HCT116 (cell line): ENCODE data around the gene ZNF560. TPM values are rescaled to one million over a fixed set of nuclear protein-coding genes. Genes with fewer than 3 reads are reported as not detected.
A peak's percentile ranks its signal among the peaks of the same experiment; 100 is the strongest.

ENCODE experiments used
- ATAC-seq: fragments of 200-7000 bp; cut with Tn5 transposase; 2 replicates; pipeline ENCODE4 v1.9.1; 2020; ENCODE audit warnings: mild to moderate bottlenecking, moderate library complexity
- BruUV-seq: library from RNA; stranded (reverse); fragments of 400-500 nt; replicated peaks from 2 replicates; lab custom pipeline; 2021; lab: Mats Ljungman, UMichigan
- CTCF ChIA-PET: fragments of 300-600 bp; sonication (Branson Sonifier 250); formaldehyde crosslinking; loops from one replicate; lab custom pipeline; 2021; ENCODE audit warnings: antibody characterized with exemption; lab: Charles Lee
- POLR2A ChIA-PET: fragments of 300-600, 350-600 bp; sonication (Branson Sonifier 250); formaldehyde crosslinking; loops from one replicate; lab custom pipeline; 2021; ENCODE audit warnings: antibody characterized with exemption; lab: Charles Lee
- RAD21 ChIA-PET, 2 experiments: fragments of 300-600 bp; sonication (Branson Sonifier 250); formaldehyde crosslinking; loops; one replicate each; lab custom pipeline; 2023; ENCODE audit warnings: low total read pairs in 2 of 2; ENCODE audit not compliant: uncharacterized antibody in 2 of 2, unreplicated experiment in 2 of 2, low non-redundant PET in 1 of 2; lab: Charles Lee
- DNase-seq: peaks from one replicate; pipeline ENCODE4 v3.0.0-alpha.2; 2010; ENCODE audit warnings: low read depth, low spot score
- H2AFZ ChIP-seq: fragments of 200-600 bp; shearing (Covaris generic), sonication (generic); 2 replicates; pipeline ENCODE4 v1.6.1; 2017; ENCODE audit warnings: low read depth, mixed run types, mixed read lengths, antibody characterized with exemption, low read length; ENCODE audit not compliant: poor library complexity, severe bottlenecking
- H3K27ac ChIP-seq: 2 replicates; pipeline ENCODE4 v1.5.1; 2012; ENCODE audit warnings: low read depth, low read length
- H3K27me3 ChIP-seq: fragments of 200-600 bp; sonication (generic); 2 replicates; pipeline ENCODE4 v1.6.1; 2016; ENCODE audit warnings: mixed run types, low read length, mixed read lengths; ENCODE audit not compliant: insufficient read depth
- H3K36me3 ChIP-seq, 2 experiments: fragments of 200-500 bp in 1 of 2; fragments of 200-600 bp in 1 of 2; sonication (Bioruptor generic) in 1 of 2; sonication (generic) in 1 of 2; 2 replicates each; pipeline versions ENCODE4 v1.5.1 to v1.6.1; 2014 to 2016; ENCODE audit warnings: low read length in 2 of 2, inconsistent platforms in 1 of 2, mixed read lengths in 1 of 2, mixed run types in 1 of 2; ENCODE audit not compliant: insufficient read depth in 2 of 2, control insufficient read depth in 1 of 2
- H3K4me1 ChIP-seq, 2 experiments: fragments of 200-600 bp in 1 of 2; sonication (generic) in 1 of 2; 2 replicates each; pipeline versions ENCODE4 v1.5.1 to v1.6.1; 2012 to 2017; ENCODE audit warnings: low read length in 2 of 2, inconsistent platforms in 1 of 2, mild to moderate bottlenecking in 1 of 2, mixed read lengths in 1 of 2, mixed run types in 1 of 2, moderate library complexity in 1 of 2; ENCODE audit not compliant: insufficient read depth in 2 of 2, control insufficient read depth in 1 of 2
- H3K4me2 ChIP-seq: fragments of 200-600 bp; sonication (generic); 2 replicates; pipeline ENCODE4 v1.6.1; 2017; ENCODE audit warnings: mixed run types, low read length, mixed read lengths
- H3K4me3 ChIP-seq, 2 experiments: fragments of 200-600 bp in 1 of 2; sonication (generic) in 1 of 2; replicated peaks in 1 of 2; 2 replicates each; pipeline ENCODE4 v1.5.1; 2011 to 2016; ENCODE audit warnings: low read length in 2 of 2, control low read depth in 1 of 2, low read depth in 1 of 2, mild to moderate bottlenecking in 1 of 2, mixed read lengths in 1 of 2, mixed run types in 1 of 2
- H3K79me2 ChIP-seq: fragments of 200-600 bp; sonication (generic); 2 replicates; pipeline ENCODE4 v1.6.1; 2017; ENCODE audit warnings: mild to moderate bottlenecking, mixed run types, low read length, moderate library complexity, mixed read lengths; ENCODE audit not compliant: insufficient read depth
- H3K9ac ChIP-seq: fragments of 200-600 bp; sonication (generic); 2 replicates; pipeline ENCODE4 v1.6.1; 2016; ENCODE audit warnings: low read length, mixed read lengths
- H3K9me2 ChIP-seq: fragments of 200-600 bp; sonication (generic), shearing (Covaris generic); 2 replicates; pipeline ENCODE4 v1.6.1; 2017; ENCODE audit warnings: mixed run types, mild to moderate bottlenecking, moderate library complexity; ENCODE audit not compliant: insufficient read depth
- H3K9me3 ChIP-seq, 2 experiments: fragments of 200-500 bp in 1 of 2; fragments of 200-600 bp in 1 of 2; sonication (Bioruptor generic) in 1 of 2; sonication (generic) in 1 of 2; 2 replicates each; pipeline ENCODE4 v1.6.1; 2014 to 2017; ENCODE audit warnings: low read length in 2 of 2, mixed read lengths in 2 of 2, inconsistent platforms in 1 of 2, low read depth in 1 of 2, mild to moderate bottlenecking in 1 of 2, mixed run types in 1 of 2, moderate library complexity in 1 of 2; ENCODE audit not compliant: control insufficient read depth in 1 of 2, insufficient read depth in 1 of 2
- H4K20me1 ChIP-seq: fragments of 200-600 bp; sonication (generic), shearing (Covaris generic); 2 replicates; pipeline ENCODE4 v1.6.1; 2017; ENCODE audit warnings: mixed run types, mild to moderate bottlenecking, moderate library complexity; ENCODE audit not compliant: insufficient read depth
- ATF3 ChIP-seq: IDR thresholded peaks from 2 replicates; pipeline ENCODE4 v1.6.1; 2012
- CEBPB ChIP-seq: IDR thresholded peaks from 2 replicates; pipeline ENCODE4 v1.6.1; 2012; ENCODE audit warnings: low read depth
- ELF1 ChIP-seq: IDR thresholded peaks from 2 replicates; pipeline ENCODE4 v1.6.1; 2012; ENCODE audit warnings: low read depth, borderline replicate concordance
- RAD21 ChIP-seq: IDR thresholded peaks from 2 replicates; pipeline ENCODE4 v1.6.1; 2012; ENCODE audit warnings: low read depth, mild to moderate bottlenecking
- REST ChIP-seq: IDR thresholded peaks from 2 replicates; pipeline ENCODE4 v1.6.1; 2012; ENCODE audit warnings: low read depth
- YY1 ChIP-seq: IDR thresholded peaks from 2 replicates; pipeline ENCODE4 v1.6.1; 2011; ENCODE audit warnings: low read length, low read depth, moderate library complexity, mild to moderate bottlenecking; ENCODE audit not compliant: insufficient replicate concordance; ENCODE audit errors: extremely low read depth
- ZBTB33 ChIP-seq: IDR thresholded peaks from 2 replicates; pipeline ENCODE4 v1.6.1; 2011; ENCODE audit warnings: mild to moderate bottlenecking, low read length, moderate library complexity; ENCODE audit not compliant: insufficient replicate concordance; ENCODE audit errors: extremely low read depth
- ZNF274 ChIP-seq: fragments of 200-500 bp; sonication (Bioruptor generic); IDR thresholded peaks from 2 replicates; pipeline ENCODE4 v1.6.1; 2014; ENCODE audit warnings: mild to moderate bottlenecking, low read depth, low read length, inconsistent platforms
- intact Hi-C: fragments of 100-400 bp; cut with micrococcal nuclease; formaldehyde crosslinking; loops from 2 replicates; pipeline ENCODE4 v1.10.0; 2022
- total RNA-seq: library from RNA; stranded (reverse); gene quantifications from one replicate; pipeline ENCODE4 v1.2.1, GENCODE V29; 2021; ENCODE audit not compliant: unreplicated experiment

ZNF560 gene
- total RNA-seq, 1 experiment from 2014 or later, result not detected

- Histone ChIP-seq H3K4me2 (peak overlapping the region; percentile 94), H3K9ac (no peak overlapping the region), H3K27ac (no peak overlapping the region), H3K27me3 (no peaks in the 10 kb centered on the region), H3K9me2 (no peaks in the 10 kb centered on the region), H3K36me3 (peaks cover 0 to 11% of the 10 kb centered on the region in 2 experiments; a peak in 2 of 4 replicates), H2AFZ (no peak overlapping the region), H4K20me1 (no peaks in the 10 kb centered on the region), H3K4me3 (no peak overlapping the region; a peak in 2 of 4 replicates), H3K9me3 (no peaks in the 10 kb centered on the region), H3K4me1 (peaks cover 0 to 7% of the 10 kb centered on the region in 2 experiments; a peak in 2 of 4 replicates), H3K79me2 (no peaks in the 10 kb centered on the region)
- ATAC-seq (no peak), DNase-seq (no peak)
- ChIA-PET POLR2A (no interaction called here), CTCF (no interaction called here), RAD21 (no interaction called here)
- intact Hi-C loops, result loop anchor here (10.0 kb wide), 3 partner anchors 232 to 358 kb away; partner anchors contain the start of gene ZNF317
- BruUV-seq, result no TSS peak
- no peak for TF ChIP-seq ATF3
- TF ChIP-seq RAD21, result no peak
- no peak for TF ChIP-seq REST
- TF ChIP-seq YY1, result no peak
- TF ChIP-seq ZBTB33, result no peak
- TF ChIP-seq ZNF274, result no peak
- TF ChIP-seq ELF1, result no peak
- no peak for TF ChIP-seq CEBPB
Observed at GRCh38 chr19:9436358-9436757, 62.1 kb downstream of the ZNF560 start.
